Activated CD4-positive, CD25-positive, alpha-beta regulatory T cell treated with anti-CD3 and anti-CD28 coated beads, Interleukin-2, amount 50 U/mL, for 24 hours (primary cell): ENCODE results near the gene GRK4.
"Not testable (repeated sequence)": the region's sequence is repeated elsewhere in the genome, so short reads cannot be mapped to it uniquely, and the experiment has no call there.

Source experiments
- ATAC-seq, 2 donors: fragments of 150-1000 bp; cut with Tn5 transposase; one replicate each; pipeline ENCODE4 v1.10.0; 2021; ENCODE audit warnings: mild to moderate bottlenecking in 1 of 2, moderate library complexity in 1 of 2

The GRK4 gene

DNA sequence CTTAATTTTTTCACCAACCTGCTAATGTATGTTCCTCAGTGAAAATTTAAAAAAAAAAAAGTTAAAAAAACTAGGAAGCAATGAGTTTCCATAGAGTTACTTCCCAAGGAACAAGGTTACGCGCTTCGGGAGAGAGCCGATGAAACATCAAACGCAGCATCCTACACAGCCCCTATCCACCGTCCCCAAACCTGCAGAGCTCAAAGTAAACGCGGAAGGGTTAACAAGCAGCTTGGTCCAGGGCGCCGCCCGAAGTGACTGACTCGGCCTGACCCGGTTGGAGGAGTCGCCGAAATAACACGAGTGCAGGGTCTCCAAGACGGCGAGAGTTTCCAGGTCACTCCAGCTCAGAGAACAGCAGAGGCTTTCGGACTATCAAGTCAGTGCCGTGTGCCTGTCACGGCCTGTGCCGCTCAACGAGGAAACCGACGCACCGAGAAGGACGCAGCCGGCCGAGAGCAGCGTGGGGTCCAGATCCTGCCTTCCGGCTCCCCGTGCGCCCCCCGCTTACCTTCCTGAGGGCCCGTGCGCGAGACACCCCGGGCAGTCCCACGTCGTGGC is 677 bp upstream of the GRK4 start:
- ATAC-seq, result peak; percentile 20 to 26

DNA sequence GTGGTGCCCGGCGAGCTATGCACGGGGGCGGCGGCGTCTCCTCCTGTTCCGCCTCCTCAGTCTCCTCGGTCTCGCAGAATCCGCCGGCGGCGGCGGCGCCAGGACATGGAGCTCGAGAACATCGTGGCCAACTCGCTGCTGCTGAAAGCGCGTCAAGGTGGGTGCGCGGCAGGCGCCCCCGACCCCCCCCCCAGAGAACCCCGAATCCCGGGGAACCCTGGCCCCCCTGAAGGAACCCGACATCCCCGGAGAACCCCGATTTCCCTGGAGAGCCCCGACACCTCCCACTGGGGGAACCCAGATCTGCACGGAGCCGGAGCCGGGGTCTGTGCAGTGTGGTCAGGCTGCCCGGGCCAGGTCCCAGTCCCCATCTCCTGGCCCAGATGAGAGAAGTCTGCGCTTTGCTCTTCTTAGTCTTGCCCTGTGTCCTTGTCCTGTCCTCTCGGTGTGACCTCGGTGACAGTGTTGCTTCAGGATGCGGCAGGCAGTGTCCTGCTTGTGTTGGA is 648 bp downstream of the GRK4 start:
- peak in 1 of 2 donors; percentile 17 for ATAC-seq

DNA sequence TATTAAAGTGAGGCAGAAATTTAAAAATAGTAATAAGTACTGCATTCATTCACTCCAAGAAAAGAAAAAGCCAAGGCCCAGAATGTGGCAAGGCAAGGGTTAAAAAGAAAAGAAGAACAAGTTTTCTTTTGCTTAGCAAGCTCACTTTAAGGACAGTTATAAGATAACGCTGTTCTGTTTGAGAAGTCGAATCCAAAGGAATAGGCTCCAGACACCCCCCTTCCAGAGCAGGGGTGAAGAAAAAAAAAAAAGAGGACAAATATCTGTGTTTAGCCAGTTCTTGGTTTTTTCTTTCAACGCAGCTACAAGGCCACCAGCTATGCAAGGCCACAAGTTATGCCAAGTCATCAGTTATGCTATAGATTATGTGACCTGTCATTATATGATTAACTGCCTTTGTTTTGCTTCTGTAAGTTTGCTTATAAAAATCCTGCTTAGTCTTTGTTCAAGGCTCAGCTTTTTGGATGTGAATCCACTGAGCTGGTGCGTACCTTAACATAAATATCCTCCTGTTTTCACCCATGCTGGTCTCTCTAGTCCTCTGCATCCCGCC is 1.4 kb downstream of the GRK4 start:
- ATAC-seq, result no peak

DNA sequence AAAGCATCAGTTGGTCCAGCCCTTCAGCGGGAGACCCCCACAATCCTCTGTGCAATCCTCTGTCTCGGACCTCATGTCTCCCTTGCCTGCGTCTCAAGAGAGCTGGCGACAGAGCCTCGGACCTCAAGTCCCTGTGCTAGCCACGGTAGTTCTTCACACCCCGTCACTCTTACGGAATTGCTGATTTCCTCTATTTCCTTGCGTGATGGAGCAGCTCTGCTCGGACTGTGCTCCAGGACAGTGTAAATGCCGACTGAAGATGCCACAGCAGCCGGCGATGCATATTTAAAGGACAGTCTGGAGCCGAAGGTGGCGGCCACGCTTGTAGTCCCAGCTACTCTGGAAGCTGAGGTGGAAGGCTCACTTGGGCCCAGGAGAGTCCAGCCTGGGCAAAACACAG is 1.9 kb downstream of the GRK4 start:
- no peak for ATAC-seq

DNA sequence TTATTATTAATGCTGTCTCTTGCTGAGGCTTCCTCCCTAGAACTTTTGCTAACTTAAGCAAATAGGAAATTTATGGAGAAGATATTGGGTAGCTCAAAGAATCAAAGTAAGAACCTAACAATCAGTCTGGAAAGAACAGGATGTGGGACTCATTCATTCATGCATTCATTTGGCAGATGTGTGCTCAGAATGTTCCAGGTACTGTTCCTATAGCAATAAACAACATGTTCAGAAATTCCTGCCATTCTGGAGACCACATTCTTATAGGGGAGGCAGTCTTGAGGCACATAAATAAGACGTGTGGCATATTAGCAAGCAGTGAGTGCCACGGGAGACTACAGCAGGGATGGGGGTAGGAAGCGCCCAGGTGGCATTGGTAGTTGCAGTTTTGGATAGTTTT is 5.0 kb downstream of the GRK4 start:
- ATAC-seq, result no peak

DNA sequence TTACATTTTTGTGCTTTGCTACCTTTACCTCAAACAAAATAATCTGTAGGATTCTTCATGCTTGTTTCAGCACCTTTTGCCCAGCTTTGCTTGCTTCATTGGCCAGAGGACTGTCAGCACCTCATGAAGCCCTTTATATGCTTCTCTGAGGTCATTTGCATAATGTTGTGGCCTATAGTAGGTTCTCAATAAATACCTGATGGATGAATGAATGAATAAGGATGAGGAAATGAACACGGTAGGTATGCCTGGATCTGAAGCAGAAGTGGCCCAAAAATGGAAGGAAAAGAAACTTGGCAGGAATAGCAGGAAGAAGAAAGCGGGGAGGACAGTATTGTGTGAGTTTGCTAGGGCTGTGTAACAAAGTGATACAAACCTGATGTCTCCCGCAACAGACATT is 7.9 kb downstream of the GRK4 start:
- ATAC-seq, result no peak

DNA sequence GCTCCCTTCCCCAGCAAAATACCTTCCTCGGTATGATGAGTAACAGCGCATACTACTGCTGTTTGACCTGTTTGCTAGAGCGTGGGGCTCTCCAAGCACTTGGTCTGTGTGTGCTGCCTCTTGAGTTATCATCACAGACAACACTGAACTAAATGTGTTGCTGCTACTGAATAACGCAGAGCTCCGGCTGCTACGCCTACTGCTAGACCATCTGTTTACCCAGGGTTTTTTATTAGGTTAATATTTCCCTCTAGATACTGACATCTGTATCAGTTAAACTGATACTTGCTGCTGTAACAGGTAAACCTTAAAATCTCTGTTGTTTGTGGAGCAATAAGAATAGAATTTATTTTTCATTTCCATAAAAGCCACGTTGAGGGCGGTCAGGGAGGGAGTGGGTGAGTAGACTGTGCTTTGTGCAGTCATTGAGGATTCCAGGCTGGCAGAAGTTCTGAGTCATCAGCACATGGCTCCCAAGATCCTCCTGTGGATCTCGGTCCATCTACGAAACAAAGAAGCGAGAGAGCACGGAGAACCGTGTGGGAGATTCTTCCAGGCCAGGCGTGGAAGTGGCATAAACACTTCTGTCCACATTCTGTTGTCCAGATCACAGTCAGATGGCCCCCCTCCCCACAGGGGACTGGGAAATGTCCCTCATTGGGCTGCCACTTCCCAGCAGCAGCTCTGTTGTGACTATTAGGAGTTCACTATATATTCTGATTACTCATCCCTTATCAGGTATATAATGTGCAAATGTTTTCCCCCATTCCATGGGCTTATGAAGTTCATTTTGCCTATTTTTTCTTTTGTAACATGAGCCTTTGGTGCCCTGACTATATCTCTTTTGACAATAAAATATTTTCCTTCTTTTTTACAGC is 14.1 kb downstream of the GRK4 start:
- no peak for ATAC-seq

DNA sequence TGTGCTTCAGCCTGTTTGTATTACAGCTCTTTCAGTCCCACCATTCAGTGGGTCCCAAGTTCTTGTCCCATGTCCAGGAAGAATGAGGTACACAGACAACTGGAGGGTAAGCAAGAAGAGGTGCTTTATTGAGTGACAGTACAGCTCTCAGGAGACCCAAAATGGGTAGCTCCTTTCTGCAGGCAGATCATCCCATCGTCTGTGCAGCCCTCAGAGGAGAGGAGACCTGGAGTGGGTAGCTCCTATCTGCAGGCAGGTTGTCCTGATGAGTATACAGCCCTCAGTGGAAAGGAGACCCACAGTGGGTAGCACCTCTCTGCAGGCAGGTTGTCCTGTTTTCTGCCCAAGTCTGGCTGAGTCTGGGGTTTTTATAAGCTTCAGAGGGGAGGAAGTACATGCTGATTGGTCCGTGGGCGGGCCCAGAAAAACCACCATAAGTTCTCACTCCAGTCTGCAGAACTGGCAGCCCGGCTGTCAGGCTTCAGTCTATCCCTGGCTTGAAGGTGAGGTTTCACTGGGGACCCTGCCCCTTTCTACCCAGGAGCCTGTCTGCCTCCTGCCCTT is 18.0 kb downstream of the GRK4 start:
- ATAC-seq, result no peak

DNA sequence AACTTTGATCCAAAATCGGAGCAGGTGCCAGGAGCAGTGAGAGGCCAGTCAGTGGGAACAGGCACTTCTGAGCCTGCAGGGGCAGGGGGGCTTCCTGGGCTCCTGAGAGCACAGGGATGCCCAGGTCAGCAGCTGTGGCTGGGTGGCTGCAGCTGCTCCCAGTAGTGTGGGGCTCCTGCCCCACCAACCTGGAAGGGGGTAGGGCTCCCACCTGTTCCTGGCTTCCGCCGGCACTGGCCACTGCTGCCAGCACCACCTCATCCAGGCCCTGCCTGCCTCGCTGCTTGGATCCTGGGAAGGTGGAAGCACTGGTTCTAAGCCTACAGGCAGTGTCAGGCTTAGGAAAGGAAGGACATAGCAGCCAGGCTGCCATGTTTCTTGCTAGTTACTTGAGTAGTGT is 18.6 kb downstream of the GRK4 start:
- no peak for ATAC-seq

DNA sequence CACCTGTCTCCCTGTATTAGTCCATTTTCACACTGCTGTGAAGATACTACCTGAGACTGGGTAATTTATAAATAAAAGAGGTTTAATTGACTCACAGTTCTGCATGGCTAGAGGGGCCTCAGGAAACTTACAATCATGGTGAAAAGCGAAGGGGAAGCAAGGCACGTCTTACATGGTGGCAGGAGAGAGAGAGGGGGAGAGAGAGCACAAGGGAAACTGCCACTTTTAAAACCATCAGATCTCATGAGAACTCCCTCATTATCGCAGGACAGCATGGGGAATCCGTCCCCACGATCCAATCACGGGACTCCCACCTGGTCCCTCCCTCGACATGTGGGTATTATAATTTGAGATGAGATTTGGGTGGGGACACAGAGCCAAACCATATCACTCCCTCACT is 20.3 kb downstream of the GRK4 start:
- ATAC-seq, result not testable (repeated sequence)

DNA sequence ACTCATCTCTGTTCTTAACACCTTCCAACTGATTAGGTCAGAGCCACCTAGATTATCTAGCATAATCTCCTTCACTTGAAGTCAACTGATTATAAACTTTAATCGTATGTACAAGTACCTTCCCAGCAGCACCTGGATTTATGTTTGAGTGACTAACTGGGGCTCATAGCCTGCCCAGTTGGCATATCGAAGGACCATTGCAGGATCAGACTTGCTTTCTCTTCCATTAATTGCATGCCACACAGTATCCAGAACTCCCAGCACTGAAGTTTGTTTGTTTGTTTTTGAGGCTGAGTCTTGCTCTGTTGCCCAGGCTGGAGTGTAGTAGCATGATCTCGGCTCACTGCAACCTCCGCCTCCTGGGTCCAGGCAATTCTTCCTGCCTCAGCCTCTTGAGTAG is 27.9 kb downstream of the GRK4 start:
- no peak for ATAC-seq

DNA sequence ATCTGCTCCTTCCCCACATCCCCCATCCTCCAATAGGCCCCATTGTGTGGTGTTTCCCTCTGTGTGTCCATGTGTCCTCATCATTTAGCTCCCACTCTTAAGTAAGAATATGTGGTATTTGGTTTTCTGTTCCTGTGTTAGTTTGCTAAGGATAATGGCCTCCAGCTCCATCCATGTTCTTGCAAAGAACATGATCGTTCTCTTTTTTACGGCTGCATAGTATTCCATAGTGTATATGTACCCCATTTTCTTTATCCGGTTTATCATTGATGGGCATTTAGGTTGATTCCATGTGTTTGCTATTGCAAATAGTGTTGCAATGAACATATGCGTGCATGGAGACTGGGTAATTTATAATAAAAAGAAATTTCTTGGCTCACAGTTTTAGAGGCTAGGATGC is 31.5 kb downstream of the GRK4 start:
- ATAC-seq, result no peak

DNA sequence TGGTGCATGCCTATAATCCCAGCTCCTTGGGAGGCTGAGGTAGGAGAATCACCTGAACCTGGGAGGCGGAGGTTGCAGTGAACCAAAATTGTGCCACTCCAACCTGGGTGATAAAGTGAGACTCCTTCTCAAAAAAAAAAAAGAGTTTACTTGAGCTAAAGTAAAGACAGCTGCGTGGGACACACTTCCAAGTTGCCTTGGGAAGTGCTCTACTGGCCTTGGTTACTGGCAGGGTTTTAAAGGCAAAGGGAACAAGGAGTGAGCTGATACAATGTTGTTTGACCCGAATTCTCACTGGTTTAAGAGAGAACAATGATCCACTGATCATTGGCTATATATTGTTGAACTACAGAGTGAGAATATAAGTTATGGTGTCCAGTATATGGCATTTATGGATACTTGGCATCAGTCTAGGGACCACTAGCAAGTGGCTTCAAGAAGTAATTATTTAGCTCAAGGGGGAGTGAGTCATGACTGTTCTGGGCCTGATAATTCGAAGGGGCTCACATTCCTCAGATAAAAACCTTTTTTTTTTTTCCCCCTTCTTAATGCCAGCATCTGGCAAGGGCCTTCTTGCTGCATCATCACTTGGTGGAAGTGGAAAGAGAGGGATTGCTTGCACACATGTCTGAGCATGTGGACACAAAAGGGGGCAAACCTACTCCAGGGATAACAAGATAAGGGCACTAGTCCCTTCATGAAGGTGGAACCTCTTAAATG is 32.3 kb downstream of the GRK4 start:
- no peak for ATAC-seq

DNA sequence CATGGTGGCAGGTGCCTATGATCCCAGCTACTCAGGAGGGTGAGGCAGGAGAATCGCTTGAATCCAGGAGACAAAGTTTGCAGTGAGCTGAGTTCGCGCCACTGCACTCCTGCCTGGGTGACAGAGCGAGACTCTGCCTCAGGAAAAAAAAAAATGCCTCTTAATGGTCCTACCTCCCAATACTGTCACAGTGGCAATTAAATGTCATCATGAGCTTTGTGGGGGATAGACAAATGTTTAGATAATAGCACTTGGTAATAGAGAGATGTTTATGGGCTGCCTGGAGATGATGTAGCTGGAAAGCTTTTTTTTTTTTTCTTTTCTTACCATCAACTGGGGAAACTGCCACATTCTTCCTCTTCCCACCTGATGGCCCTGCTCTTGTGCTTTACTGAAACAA is 33.0 kb downstream of the GRK4 start:
- ATAC-seq, result no peak

DNA sequence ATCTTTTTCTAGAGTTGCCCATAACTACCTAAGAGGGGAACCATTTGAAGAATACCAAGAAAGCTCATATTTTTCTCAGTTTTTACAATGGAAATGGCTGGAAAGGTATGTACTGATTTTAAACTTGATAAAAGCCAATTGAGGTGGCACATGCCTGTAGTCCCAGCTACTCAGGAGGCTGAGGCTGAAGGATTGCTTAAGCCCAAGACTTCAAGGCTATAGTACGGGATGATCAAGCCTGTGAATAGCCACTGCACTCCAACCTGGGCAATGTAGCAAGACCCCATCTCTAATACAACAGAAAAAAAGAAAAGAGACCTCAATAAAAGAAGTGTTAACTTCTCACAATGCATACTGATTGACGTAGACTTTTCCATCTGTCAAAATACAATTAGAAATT is 44.4 kb downstream of the GRK4 start:
- ATAC-seq, result no peak

DNA sequence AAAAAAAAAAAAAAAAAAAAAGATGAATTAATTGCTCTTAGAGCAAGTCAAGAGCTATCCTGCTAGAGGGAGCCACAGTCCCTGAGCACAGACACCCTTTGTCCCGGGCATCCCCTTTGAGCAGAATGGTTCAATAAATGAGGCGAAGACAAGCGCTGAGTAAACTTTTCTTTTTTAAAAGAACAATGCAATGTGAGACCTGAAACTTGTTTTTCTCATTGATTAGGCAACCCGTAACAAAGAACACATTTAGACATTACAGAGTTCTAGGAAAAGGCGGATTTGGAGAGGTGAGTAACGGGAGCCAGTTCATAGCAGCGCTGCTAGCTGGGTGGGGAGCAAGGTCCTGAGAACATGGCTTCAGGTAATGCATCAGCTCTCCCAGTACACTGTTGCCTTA is 46.1 kb downstream of the GRK4 start:
- ATAC-seq, result peak; percentile 20 to 30

DNA sequence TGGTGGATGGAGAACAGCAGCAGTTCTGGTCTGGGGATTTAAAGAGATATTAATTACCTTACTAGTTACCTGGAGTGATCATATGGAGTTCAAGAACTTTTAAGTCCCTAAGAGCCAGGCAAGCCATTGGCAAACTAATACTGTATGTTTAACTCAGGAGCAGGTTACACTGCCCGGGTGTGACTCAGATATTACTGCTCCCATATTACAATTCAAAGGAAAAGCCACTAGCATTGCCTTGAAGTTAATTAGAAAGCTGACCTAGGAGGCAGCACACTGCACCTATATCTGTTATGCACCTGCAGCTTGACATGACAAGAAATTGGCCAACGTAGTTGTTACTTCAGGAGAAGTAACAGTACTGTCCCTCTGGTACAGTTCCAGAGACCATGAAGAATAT is 47.2 kb downstream of the GRK4 start:
- ATAC-seq, result no peak

DNA sequence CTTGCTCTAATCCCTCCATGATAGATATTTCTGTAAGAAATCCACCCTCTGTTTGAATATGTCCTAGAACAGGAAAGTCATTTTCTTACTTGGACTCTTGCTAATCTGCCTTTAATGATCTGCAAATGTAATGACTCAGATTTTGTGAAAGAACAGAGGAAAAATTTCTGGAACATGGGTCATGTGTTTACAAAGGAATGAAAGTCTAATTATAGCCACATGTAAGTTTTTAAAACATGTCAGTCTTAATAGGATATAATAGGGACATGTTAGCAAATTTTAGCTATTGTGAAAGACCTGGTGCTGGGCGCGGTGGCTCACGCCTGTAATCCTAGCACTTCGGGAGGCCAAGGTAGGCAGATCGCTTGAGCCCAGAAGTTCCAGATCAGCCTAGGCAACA is 47.6 kb downstream of the GRK4 start:
- ATAC-seq, result no peak

DNA sequence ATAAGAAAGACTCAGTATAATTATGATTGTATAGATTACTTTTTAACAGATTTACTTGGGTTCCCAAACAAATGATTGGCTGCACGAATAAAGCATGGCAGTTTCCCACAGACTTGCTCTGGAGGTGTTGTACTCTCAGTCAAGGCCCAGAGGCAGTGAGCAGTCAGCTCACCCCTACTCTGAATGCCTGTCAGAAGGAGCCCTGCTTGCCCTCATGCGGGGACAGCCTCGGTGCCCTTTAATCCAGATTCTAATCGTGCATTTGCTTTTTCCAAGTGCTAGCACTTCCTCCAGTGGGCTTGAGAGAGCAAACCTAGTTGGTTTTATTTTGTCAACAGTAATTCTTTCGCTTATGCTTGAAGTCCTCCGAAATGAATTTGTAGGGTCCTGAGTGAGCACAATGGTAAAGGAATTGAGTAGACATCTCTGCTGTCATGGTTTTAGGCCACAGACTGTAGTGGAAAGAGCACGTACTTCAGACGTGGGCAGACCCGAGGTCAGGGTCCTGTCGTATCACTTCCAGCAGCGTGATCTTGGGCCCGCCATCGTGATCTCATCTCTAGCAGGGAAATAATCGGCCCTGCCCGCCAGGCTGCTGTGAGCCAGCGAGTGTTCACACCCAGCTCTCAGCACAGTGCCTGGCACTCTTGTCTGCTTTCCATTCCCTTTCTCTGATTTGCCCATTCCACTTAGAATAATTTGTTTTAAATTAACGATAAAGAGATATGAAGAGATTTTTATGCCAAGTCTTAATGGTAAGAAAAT is 48.3 kb downstream of the GRK4 start:
- ATAC-seq, result no peak

DNA sequence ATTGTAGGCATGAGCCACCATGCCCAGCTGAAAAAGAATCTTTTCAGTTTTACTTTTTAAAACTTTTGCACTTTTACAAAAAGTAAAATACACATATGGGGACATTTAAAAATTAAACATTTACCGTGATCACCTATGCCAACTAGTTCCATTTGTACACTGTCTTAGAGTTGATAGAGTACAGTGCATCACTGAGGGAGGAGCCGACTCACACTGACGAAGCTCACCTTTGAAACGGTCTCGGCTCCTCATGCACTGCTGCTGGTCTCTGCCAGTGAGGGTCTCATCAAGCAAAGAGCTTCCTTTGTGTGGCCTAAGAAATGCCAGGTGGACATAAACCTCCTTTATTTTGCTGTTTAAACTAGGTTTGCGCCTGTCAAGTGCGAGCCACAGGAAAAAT is 50.0 kb downstream of the GRK4 start:
- ATAC-seq, result no peak

DNA sequence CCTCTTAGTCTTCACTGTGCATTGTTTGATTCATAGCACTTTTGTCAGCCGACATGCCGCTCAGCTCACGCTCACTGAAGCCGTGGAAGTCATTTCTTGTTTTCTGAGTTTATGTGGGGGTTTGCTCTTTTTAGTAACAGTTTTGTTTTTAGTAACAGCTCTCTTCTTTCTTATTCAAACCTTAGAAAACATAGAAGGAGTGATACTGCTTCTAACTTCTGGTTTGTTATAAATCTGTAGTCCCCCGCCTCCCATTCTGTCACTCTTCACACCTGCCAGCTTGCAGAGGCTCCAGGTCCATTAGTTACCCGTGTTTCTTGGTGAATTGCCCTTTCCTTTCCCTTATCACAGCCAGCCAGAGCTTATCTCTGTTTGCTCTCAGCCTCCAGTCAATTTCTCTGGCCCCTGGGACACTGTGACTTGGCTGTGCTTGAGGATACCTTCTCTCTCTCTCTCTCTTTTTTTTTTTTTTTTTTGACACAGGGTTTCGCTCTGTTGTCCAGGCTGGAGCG is 50.5 kb downstream of the GRK4 start:
- ATAC-seq, result peak; percentile 81 to 82

DNA sequence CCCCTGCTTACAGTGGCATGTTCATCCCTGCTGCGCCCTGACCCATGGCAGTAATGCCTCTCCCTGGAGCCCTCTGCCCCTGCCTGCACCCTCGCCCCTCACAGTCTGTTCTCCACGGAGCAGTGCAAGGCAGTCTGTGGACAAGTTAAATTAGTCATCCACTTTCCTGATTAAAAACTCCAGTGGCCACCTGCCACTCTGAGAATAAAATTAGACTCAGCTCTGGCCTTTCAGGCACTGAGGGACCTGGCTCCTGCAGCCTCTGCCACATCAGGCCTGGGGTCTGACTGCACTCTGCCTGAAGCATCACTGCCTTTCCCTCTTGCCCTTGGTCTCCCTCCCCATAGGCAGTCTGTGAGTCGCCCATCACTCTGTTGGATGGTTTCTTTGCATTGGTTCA is 53.6 kb downstream of the GRK4 start:
- no peak for ATAC-seq
